Thymus (tissue), 11 donors: Measurements from ENCODE around the gene TNFRSF1B. TPM values are rescaled to one million over a fixed set of nuclear protein-coding genes. Genes with fewer than 3 reads are reported as not detected.

Experiments used
- DNase-seq, 9 donors: peaks; one replicate each; pipeline ENCODE4 v3.0.0-alpha.2; 2013; ENCODE audit warnings: low spot score in 9 of 9, low read depth in 6 of 9, missing footprints in 1 of 9
- H3K27ac ChIP-seq, 2 donors: one replicate each; pipeline ENCODE4 v1.5.1; 2013; ENCODE audit warnings: control low read depth in 1 of 2, low read depth in 1 of 2, low read length in 1 of 2, mild to moderate bottlenecking in 1 of 2, moderate library complexity in 1 of 2
- H3K27me3 ChIP-seq, 2 donors: one replicate each; pipeline ENCODE4 v1.5.1; 2013; ENCODE audit warnings: low read length in 1 of 2; ENCODE audit not compliant: control insufficient read depth in 2 of 2, insufficient read depth in 1 of 2
- H3K36me3 ChIP-seq, 2 donors: one replicate each; pipeline ENCODE4 v1.5.1; 2013; ENCODE audit warnings: low read length in 1 of 2, mild to moderate bottlenecking in 1 of 2, moderate library complexity in 1 of 2; ENCODE audit not compliant: control insufficient read depth in 2 of 2, insufficient read depth in 2 of 2
- H3K4me1 ChIP-seq, 2 donors: one replicate each; pipeline ENCODE4 v1.5.1; 2013; ENCODE audit warnings: low read length in 2 of 2; ENCODE audit not compliant: control insufficient read depth in 2 of 2, insufficient read depth in 2 of 2
- H3K4me3 ChIP-seq, 2 donors: one replicate each; pipeline ENCODE4 v1.5.1; 2013; ENCODE audit warnings: low read length in 2 of 2, control low read depth in 1 of 2, mild to moderate bottlenecking in 1 of 2
- H3K9me3 ChIP-seq, 2 donors: one replicate each; pipeline ENCODE4 v1.5.1; 2013; ENCODE audit warnings: low read length in 1 of 2, mild to moderate bottlenecking in 1 of 2; ENCODE audit not compliant: control insufficient read depth in 2 of 2, insufficient read depth in 1 of 2
- WGBS: extraction: QIAGEN DNeasy Blood & Tissue Kit; methylation state at CpG from one replicate; pipeline ENCODE4 v1.1.7; 2013; 5-methylcytosine and 5-hydroxymethylcytosine counted together
- polyA plus RNA-seq: library from polyadenylated mRNA; stranded (reverse); fragments of 200-250 nt; gene quantifications from one replicate; pipeline ENCODE4 v1.2.3, GENCODE V29; 2013
- total RNA-seq: library from RNA; stranded (reverse); fragments of 120-200 nt; gene quantifications from one replicate; pipeline ENCODE4 v1.2.4, GENCODE V29; 2013
- donor health status: healthy.

The TNFRSF1B gene
- total and polyA plus RNA-seq, 2 donors: 19.1 to 35.4 TPM

DNA sequence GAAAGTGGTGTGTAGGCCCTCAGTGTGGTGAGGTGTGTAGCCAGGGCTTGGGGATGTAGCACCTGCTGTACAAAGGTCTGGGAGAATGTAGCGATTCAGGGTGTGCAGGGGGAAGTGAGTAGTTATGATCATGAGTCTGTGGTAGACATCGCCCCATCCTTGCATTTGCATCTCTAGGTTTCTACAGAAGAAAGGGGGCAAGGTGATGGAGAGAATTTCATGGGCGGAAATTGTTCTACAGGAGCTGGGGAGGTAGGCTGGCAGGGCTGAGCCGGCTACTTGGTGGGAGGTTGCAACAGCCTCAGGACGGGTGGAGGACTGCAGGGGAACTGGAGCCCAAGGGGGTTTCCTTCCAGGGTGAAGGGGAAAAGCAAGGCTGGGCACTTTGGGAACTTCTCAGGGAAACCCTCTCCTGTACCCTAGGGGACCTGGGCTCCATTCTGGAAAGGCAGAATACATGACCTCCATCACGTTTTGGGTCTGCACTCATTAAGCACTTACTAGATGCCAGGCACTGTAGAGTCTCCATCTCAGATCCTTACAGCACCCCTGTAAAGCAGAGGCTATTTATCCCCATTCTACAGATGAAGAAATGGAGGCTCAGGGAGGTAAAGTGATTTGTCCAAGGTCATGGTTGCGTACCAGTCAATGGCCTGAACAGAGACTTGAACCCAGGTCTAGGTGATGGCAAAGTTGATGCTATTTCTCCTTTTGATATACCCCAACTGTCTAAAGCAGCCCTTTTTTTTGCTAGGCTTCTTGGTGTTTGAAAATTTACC lies 14.5 kb upstream of the TNFRSF1B start:
- H3K27ac ChIP-seq: no peak overlapping the region
- H3K36me3 ChIP-seq: no peaks in the 10 kb centered on the region
- WGBS: 90% methylated on average over 7 of the region's 7 CpGs
- H3K9me3 ChIP-seq: peaks cover 0 to 9% of the 10 kb centered on the region in 2 donors
- H3K4me3 ChIP-seq: no peak overlapping the region
- peak in 1 of 9 donors; percentile 37 for DNase-seq
- H3K4me1 ChIP-seq: peaks cover 0 to 63% of the 10 kb centered on the region in 2 donors
- H3K27me3 ChIP-seq: no peaks in the 10 kb centered on the region

DNA sequence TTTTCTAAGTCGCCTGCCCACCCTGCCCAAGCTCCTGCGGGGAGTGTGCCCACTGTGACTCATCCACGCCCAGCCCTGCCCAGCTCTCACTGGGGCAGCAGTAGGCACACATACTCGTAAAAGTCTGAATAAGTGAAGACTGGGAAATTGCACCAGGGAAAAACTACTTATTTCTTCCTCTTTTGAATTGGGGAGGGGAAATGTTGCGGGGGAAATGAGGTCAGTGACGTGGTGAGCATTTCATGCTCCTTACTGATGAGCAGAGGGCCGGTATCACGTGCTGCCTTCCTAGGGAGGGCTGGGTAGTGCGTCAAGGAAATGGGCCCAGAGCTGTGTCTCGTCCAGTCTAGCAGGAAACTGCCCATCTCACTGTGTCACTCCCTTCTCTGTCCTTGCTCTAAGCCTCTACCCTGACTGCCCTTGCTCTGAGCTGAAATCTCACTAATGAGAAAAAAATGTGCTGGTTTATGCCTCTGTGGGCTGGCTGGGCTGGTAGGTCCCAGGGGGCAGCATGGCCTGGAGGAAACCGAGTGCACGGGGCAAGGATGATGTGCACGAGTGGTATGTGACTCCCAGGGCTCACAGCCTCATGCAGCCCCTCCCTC lies 13.5 kb upstream of the TNFRSF1B start:
- Histone ChIP-seq H3K4me3 (no peak overlapping the region), H3K27me3 (no peaks in the 10 kb centered on the region), H3K36me3 (no peaks in the 10 kb centered on the region), H3K4me1 (peaks cover 7 to 63% of the 10 kb centered on the region in 2 donors), H3K27ac (peak overlapping the region in 1 of 2 donors; percentile 55), H3K9me3 (peaks cover 0 to 9% of the 10 kb centered on the region in 2 donors)
- WGBS: 43% methylated on average over 13 of the region's 13 CpGs
- DNase-seq: peak in 1 of 9 donors; percentile 42

DNA sequence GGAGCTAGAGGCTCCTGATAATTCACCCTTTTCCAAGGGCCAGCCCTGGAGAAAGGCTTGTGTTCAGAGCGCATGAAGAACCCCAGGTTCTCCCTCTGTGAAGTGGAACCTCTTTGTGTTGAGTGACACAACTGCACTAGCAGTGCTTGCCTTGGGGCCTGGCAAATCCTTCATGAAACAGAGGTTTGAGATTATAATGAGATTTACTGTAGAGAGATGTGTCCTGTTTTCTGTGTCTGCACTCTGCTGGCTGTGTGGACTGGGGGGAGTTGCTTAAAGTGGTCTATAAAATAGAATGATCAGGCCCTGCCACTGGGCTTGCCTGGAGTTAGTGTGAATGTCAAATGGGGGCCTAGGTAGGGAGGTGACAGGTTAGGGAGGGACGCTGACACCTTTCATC lies 11.5 kb upstream of the TNFRSF1B start:
- H3K9me3 ChIP-seq: peaks cover 0 to under 1% of the 10 kb centered on the region in 2 donors
- H3K27me3 ChIP-seq: no peaks in the 10 kb centered on the region
- no peak overlapping the region for H3K4me3 ChIP-seq
- peaks cover 13 to 56% of the 10 kb centered on the region in 2 donors for H3K4me1 ChIP-seq
- no peak overlapping the region for H3K27ac ChIP-seq
- no peaks in the 10 kb centered on the region for H3K36me3 ChIP-seq
- WGBS: 96% methylated on average over 2 of the region's 2 CpGs
- DNase-seq: no peak

DNA sequence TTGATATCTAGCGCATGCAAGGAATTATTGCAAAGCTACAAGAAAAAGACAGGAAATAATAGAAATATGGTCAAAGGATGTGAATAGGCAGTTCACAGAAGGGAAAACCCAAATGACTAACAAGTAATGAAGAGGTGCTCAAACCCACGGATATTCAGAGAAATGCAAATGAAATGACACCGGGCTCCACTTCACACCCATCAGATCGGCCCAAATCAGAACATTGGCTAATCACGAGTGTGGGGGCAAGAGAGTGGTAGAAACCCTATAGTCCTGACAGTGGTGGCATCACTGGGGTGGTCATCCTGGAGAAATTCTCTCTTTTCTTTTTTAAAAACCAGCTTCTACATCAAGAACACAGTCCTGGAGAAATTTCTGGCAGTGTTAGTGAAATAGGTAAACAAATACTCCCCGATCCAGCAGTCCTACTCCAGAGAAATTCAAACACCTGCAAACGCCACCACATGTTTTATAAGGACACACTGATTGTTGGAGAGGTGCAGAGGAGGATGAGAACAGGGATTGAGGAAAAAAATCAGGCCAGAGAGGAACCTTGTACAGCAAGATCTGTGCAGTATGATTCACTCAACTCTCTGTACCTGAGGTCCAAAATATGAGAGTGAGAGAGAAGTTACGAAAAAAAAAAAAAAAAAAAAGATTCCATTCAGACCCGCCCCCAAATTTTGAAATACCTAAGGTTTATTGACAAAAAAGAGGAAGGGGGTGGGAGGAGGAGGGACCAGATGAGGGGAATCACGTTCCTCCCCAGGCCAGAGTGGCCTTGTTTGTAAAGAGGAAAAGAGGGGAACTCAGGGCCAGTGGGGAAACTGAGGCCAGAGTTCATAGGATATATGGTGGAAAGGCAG lies 9.2 kb upstream of the TNFRSF1B start:
- H3K4me1 ChIP-seq: peaks cover 13 to 56% of the 10 kb centered on the region in 2 donors
- no peak overlapping the region for H3K27ac ChIP-seq
- no peaks in the 10 kb centered on the region for H3K9me3 ChIP-seq
- no peak overlapping the region for H3K4me3 ChIP-seq
- H3K27me3 ChIP-seq: no peaks in the 10 kb centered on the region
- no peaks in the 10 kb centered on the region for H3K36me3 ChIP-seq
- WGBS: 69% methylated on average over 10 of the region's 10 CpGs
- no peak for DNase-seq

DNA sequence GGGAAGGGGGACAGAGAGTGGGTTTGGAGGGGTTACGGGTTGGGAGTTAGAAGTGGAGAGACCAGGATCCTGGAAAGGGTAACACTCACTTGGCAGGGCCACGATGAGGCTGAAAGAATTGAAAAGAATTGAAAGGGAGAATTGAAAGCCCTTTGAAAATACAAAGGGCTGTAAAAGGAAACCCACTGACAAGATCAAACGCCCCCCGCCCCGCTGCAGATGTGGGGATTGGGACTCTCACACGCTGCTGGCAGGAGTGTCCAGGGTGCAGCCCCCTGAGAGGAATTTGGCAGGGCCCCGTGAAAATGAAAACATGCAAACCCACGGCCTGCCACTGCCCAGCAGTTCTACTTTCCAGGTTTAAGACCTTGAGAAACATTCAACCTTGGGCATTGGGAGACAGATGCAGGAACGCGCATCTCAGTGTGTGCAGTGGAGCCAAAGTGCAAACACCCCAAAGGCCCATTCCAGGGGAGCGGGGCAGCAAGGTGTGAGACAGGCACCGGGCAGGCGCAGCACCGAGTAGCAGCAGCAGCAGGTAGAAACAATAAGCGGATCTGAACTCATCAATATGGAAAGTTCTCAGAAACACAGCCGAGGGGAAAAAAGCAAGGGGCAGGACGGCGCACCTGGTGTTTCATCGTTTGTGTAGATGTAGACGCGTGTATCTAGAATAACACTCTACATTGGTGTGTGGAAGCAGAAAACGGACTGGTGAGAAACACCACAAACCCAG lies 8.3 kb upstream of the TNFRSF1B start:
- Histone ChIP-seq H3K27me3 (no peaks in the 10 kb centered on the region), H3K9me3 (no peaks in the 10 kb centered on the region), H3K4me3 (no peak overlapping the region), H3K4me1 (peaks cover 13 to 47% of the 10 kb centered on the region in 2 donors), H3K27ac (peak overlapping the region in 1 of 2 donors; percentile 60), H3K36me3 (no peaks in the 10 kb centered on the region)
- 62% methylated on average over 22 of the region's 22 CpGs for WGBS
- DNase-seq: peak in 1 of 9 donors; percentile 51

DNA sequence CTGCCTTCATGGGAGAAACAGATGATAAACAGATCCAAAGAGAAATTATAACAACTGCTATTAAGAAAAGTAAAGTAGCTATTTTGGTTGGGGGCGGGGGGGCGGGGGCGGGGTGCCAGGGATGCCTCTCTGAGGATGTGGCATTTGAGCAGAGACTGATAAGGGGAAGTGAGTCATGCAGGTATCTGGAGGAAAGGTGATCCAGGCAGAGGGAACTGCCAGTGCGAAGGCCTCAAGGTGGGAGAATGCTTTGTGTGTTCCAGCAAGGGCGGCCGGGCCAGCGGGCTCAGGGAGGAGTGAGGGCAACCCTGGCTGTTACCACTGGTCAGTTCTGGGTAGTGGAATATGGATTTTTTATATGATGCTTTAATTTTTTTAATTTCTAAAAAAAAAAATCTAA lies 7.0 kb upstream of the TNFRSF1B start:
- WGBS: 85% methylated on average over 7 of the region's 7 CpGs
- Histone ChIP-seq H3K4me1 (peaks cover 13 to 45% of the 10 kb centered on the region in 2 donors), H3K27ac (no peak overlapping the region)

DNA sequence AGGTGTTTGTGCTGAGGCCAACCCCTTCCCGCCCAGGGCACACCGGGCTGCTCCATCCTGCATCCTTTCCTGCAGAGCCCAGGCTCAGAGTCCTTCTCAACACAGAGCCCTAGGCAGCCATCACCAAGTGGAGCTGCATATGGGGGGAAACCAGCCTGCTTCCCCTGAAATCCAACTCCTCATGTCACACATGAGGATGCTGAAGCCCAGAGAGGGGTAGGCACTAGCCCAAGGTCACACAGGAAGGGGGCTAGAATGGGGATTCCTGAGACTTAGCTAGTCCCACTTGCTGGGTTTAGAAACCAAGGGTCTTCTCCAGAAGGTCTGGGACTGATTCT lies 5.5 kb upstream of the TNFRSF1B start:
- no peak overlapping the region for H3K4me3 ChIP-seq
- peaks cover 13 to 46% of the 10 kb centered on the region in 2 donors for H3K4me1 ChIP-seq
- H3K9me3 ChIP-seq: no peaks in the 10 kb centered on the region
- H3K36me3 ChIP-seq: no peaks in the 10 kb centered on the region
- H3K27me3 ChIP-seq: peaks cover 4 to 17% of the 10 kb centered on the region in 2 donors
- no peak for DNase-seq
- 67% methylated on average over 2 of the region's 2 CpGs for WGBS
- peak overlapping the region in 1 of 2 donors; percentile 73 for H3K27ac ChIP-seq

More for the DNA sequence above, 7.0 kb upstream of the TNFRSF1B start:
- H3K27me3 ChIP-seq: peaks cover 0 to 2% of the 10 kb centered on the region in 2 donors
- H3K9me3 ChIP-seq: no peaks in the 10 kb centered on the region
- no peaks in the 10 kb centered on the region for H3K36me3 ChIP-seq
- peak in 1 of 9 donors; percentile 44 for DNase-seq
- no peak overlapping the region for H3K4me3 ChIP-seq

DNA sequence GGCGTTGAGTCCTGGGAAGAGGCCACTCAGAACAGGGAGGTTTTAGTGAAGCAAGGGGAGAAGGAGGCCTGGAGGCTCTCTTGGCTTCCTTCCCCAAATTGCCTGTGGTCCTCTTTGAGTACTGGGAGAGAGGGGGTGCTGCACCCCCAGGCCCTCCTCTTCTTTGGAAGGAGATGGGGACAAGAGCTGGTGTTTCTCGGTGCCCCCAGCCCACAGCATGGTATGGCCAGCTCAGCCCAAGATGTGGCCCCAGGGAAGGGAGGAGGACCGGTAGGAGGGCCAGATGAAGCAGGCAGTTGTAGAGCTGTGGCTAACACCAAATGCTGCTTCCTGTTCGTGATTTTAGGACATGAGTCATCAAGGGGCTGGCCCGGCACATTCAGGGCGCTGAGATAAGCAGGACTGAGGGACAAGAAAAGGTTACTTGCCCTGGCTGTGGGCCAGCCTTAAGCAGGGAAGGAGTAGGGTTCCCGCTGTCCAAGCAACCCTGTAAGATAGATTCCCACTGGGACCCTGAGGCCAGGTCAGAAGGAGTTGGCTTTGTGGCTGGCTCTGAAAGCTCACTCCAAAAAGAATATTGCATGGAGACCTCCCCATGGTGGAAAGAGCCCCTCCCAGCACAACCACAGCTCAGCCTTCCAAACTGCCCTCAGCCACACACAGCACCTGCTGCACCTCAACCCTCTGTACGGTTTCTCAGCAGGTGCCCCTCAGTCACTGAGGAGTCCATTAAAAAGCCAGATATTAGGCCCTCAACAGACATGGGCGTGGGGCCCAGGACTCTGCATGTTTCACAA lies 4.9 kb upstream of the TNFRSF1B start:
- Histone ChIP-seq H3K27ac (peak overlapping the region in 1 of 2 donors; percentile 73), H3K27me3 (peaks cover 6 to 22% of the 10 kb centered on the region in 2 donors), H3K4me1 (peaks cover 13 to 51% of the 10 kb centered on the region in 2 donors), H3K9me3 (no peaks in the 10 kb centered on the region), H3K4me3 (no peak overlapping the region), H3K36me3 (no peaks in the 10 kb centered on the region)
- WGBS: 14% methylated on average over 9 of the region's 9 CpGs
- peak in 1 of 9 donors; percentile 58 for DNase-seq
